PC-3 (cell line): ENCODE measurements around the gene CRYBG2. TPM values are rescaled to one million over a fixed set of nuclear protein-coding genes. Genes with fewer than 3 reads are reported as not detected.

Source experiments
- ATAC-seq: fragments of 200-7000 bp; cut with Tn5 transposase; 2 replicates; pipeline ENCODE4 v1.9.1; 2020; ENCODE audit warnings: mild to moderate bottlenecking, moderate library complexity
- BruUV-seq: library from RNA; stranded (reverse); fragments of 400-500 nt; replicated peaks from 2 replicates; lab custom pipeline; 2021; lab: Mats Ljungman, UMichigan
- CTCF ChIA-PET: fragments of 300-600 bp; sonication (Branson Sonifier 250); formaldehyde crosslinking; loops from one replicate; lab custom pipeline; 2022; ENCODE audit warnings: antibody characterized with exemption; lab: Charles Lee
- POLR2A ChIA-PET: fragments of 300-600 bp; sonication (Branson Sonifier 250); formaldehyde crosslinking; loops from one replicate; lab custom pipeline; 2022; ENCODE audit warnings: antibody characterized with exemption; ENCODE audit not compliant: unreplicated experiment; lab: Charles Lee
- DNase-seq: peaks from one replicate; pipeline ENCODE4 v3.0.0-alpha.2; 2015
- H2AFZ ChIP-seq: fragments of 300-600 bp; sonication (generic); 2 replicates; pipeline ENCODE4 v1.6.0; 2016; ENCODE audit warnings: antibody characterized with exemption, low read length
- H3F3A ChIP-seq: fragments of 300-600 bp; sonication (generic); one replicate; pipeline ENCODE4 v1.6.0; 2017; ENCODE audit warnings: antibody characterized with exemption, low read length, control low read depth, mild to moderate bottlenecking; ENCODE audit not compliant: unreplicated experiment
- H3K27ac ChIP-seq: fragments of 300-600 bp; sonication (generic); 2 replicates; pipeline ENCODE4 v1.5.1; 2016; ENCODE audit warnings: mild to moderate bottlenecking, low read length
- H3K27me3 ChIP-seq: fragments of 300-600 bp; sonication (generic); 2 replicates; pipeline ENCODE4 v1.6.1; 2016; ENCODE audit warnings: low read length, mixed read lengths
- H3K36me3 ChIP-seq: fragments of 300-600 bp; sonication (generic); 2 replicates; pipeline ENCODE4 v1.6.1; 2016; ENCODE audit warnings: low read depth, mixed run types, low read length, mixed read lengths
- H3K4me1 ChIP-seq: fragments of 300-600 bp; sonication (generic); 2 replicates; pipeline ENCODE4 v1.5.1; 2016; ENCODE audit warnings: low read length; ENCODE audit not compliant: insufficient read depth
- H3K4me2 ChIP-seq: fragments of 300-600 bp; sonication (generic); 2 replicates; pipeline ENCODE4 v1.6.0; 2016; ENCODE audit warnings: low read length
- H3K4me3 ChIP-seq: fragments of 300-600 bp; sonication (generic); 2 replicates; pipeline ENCODE4 v1.5.1; 2016; ENCODE audit warnings: mild to moderate bottlenecking, low read length, mixed read lengths
- H3K79me2 ChIP-seq: fragments of 300-600 bp; sonication (generic); 2 replicates; pipeline ENCODE4 v1.6.1; 2017; ENCODE audit warnings: low read length, mixed read lengths
- H3K9ac ChIP-seq: fragments of 300-600 bp; sonication (generic); 2 replicates; pipeline ENCODE4 v1.6.0; 2016; ENCODE audit warnings: mild to moderate bottlenecking, low read length
- H3K9me2 ChIP-seq: fragments of 300-600 bp; sonication (generic); replicated peaks from 2 replicates; pipeline ENCODE4 v1.6.1; 2016; ENCODE audit warnings: mixed run types, low read length, mixed read lengths
- H3K9me3 ChIP-seq: fragments of 300-600 bp; sonication (generic); 2 replicates; pipeline ENCODE4 v1.6.1; 2016; ENCODE audit warnings: low read length, mixed read lengths
- H4K20me1 ChIP-seq: fragments of 300-600 bp; sonication (generic); 2 replicates; pipeline ENCODE4 v1.6.1; 2016; ENCODE audit warnings: low read length, mixed read lengths
- CTCF ChIP-seq: fragments of 300-600 bp; sonication (generic); conservative IDR thresholded peaks from 2 replicates; pipeline ENCODE4 v1.5.1; 2017; ENCODE audit warnings: antibody characterized with exemption, low read depth, mild to moderate bottlenecking, low read length
- EZH2 ChIP-seq: fragments of 300-600 bp; sonication (generic); IDR thresholded peaks from one replicate; pipeline ENCODE4 v1.6.1; 2017; ENCODE audit warnings: antibody characterized with exemption, mild to moderate bottlenecking, low read length; ENCODE audit not compliant: unreplicated experiment
- EZH2phosphoT487 ChIP-seq: fragments of 300-600 bp; sonication (generic); IDR thresholded peaks from 2 replicates; pipeline ENCODE4 v1.6.1; 2018; ENCODE audit warnings: mild to moderate bottlenecking, antibody characterized with exemption, low read length, borderline replicate concordance
- intact Hi-C: fragments of 100-400 bp; cut with micrococcal nuclease; formaldehyde crosslinking; loops from 2 replicates; pipeline ENCODE4 v1.9.0; 2023
- total RNA-seq: library from RNA; depleted of rRNA; stranded (reverse); fragments of >200 nt; gene quantifications from 2 replicates; pipeline ENCODE4 v1.2.3, GENCODE V29; 2014

CRYBG2 gene
- total RNA-seq, 1 experiment from 2014 or later: 15.3 TPM

GRCh38 chr1:26337206-26337535, 16.8 kb downstream of the CRYBG2 start:
- Histone ChIP-seq H2AFZ (no peak overlapping the region), H3K9ac (no peak overlapping the region), H3F3A (no peaks in the 10 kb centered on the region), H3K27me3 (no peaks in the 10 kb centered on the region), H3K9me2 (no peaks in the 10 kb centered on the region), H4K20me1 (no peaks in the 10 kb centered on the region), H3K79me2 (no peaks in the 10 kb centered on the region), H3K4me3 (no peak overlapping the region), H3K4me1 (peaks cover 5% of the 10 kb centered on the region), H3K27ac (no peak overlapping the region), H3K36me3 (no peaks in the 10 kb centered on the region), H3K4me2 (peak overlapping the region; percentile 86; the same call in 1 of the 2 replicates), H3K9me3 (no peaks in the 10 kb centered on the region)
- ATAC-seq (no peak), DNase-seq (no peak)
- no peak for TF ChIP-seq CTCF
- no peak for TF ChIP-seq EZH2
- no peak for TF ChIP-seq EZH2phosphoT487
- ChIA-PET POLR2A (no interaction called here), CTCF (no interaction called here)
- no TSS peak for BruUV-seq
- intact Hi-C loops: no loop called here

- H3K9ac ChIP-seq: peak overlapping the region; percentile 38
- intact Hi-C loops: no loop called here
- no peaks in the 10 kb centered on the region for H3K27me3 ChIP-seq
- DNase-seq: peak; percentile 86
- peak overlapping the region; percentile 89 for H3K4me3 ChIP-seq
- peak overlapping the region; percentile 90 for H2AFZ ChIP-seq
- H3K79me2 ChIP-seq: no peaks in the 10 kb centered on the region
- H3K9me3 ChIP-seq: no peaks in the 10 kb centered on the region
- no peak for TF ChIP-seq CTCF
- TF ChIP-seq EZH2: no peak
- no peak for TF ChIP-seq EZH2phosphoT487
- peaks cover 5% of the 10 kb centered on the region for H3K4me1 ChIP-seq
- no TSS peak for BruUV-seq
- POLR2A ChIA-PET: no interaction called here
- ATAC-seq: peak; percentile 92
- peak overlapping the region; percentile 20; the same call in 1 of the 2 replicates for H3K27ac ChIP-seq
- H4K20me1 ChIP-seq: no peaks in the 10 kb centered on the region
- no peaks in the 10 kb centered on the region for H3K9me2 ChIP-seq
- H3F3A ChIP-seq: no peaks in the 10 kb centered on the region
- peak overlapping the region; percentile 86 for H3K4me2 ChIP-seq
- H3K36me3 ChIP-seq: no peaks in the 10 kb centered on the region
- CTCF ChIA-PET: no interaction called here
Observed at GRCh38 chr1:26336477-26337205, 17.3 kb downstream of the CRYBG2 start.
